ENCODE measurements around the gene XPR1. TPM values are rescaled to one million over a fixed set of nuclear protein-coding genes. Genes with fewer than 3 reads are reported as not detected.
"Not testable (repeated sequence)": the region's sequence is repeated elsewhere in the genome, so short reads cannot be mapped to it uniquely, and the experiment has no call there.

The XPR1 gene
- total RNA-seq, 2 donors from 2014 or later = 39.3 to 50.9 TPM

GRCh38 chr1:180815188-180815587 lies 183.4 kb downstream of the XPR1 start:
- peak overlapping the region; percentile 51 for H3K4me3 ChIP-seq (ENCODE audit: low read length)
- H3K4me1 ChIP-seq (ENCODE audit: control insufficient read depth, insufficient read depth, low read length) = no peaks in the 10 kb centered on the region
- peaks cover 11% of the 10 kb centered on the region for H3K36me3 ChIP-seq (ENCODE audit: control insufficient read depth, insufficient read depth, low read length)
- peaks cover 7% of the 10 kb centered on the region for H3K36me3 Mint-ChIP-seq (ENCODE audit: low read depth)
- peaks cover 1% of the 10 kb centered on the region for H3K9me3 Mint-ChIP-seq
- H3K4me3 Mint-ChIP-seq = no peak overlapping the region
- H3K27ac ChIP-seq (ENCODE audit: low read depth, low read length) = no peak overlapping the region
- no peaks in the 10 kb centered on the region for H3K27me3 ChIP-seq (ENCODE audit: control insufficient read depth, insufficient read depth, low read length, poor library complexity, severe bottlenecking)
- 71 to 74% methylated on average over 1 to 4 of the region's 4 CpGs for WGBS, 2 experiments (ENCODE audit: insufficient coverage in 1 of 2, insufficient read length in 1 of 2)
- H3K27ac Mint-ChIP-seq = no peak overlapping the region
- H3K27me3 Mint-ChIP-seq (ENCODE audit: insufficient read depth) = no peaks in the 10 kb centered on the region
- H3K9ac ChIP-seq (ENCODE audit: extremely low read depth, low read length, poor library complexity, severe bottlenecking) = no peak overlapping the region
- peaks cover 28% of the 10 kb centered on the region for H3K4me1 Mint-ChIP-seq
- no peaks in the 10 kb centered on the region for H3K9me3 ChIP-seq (ENCODE audit: control insufficient read depth, low read length)
- DNase-seq = no peak
- no peak for TF ChIP-seq CTCF (conservative IDR thresholded peaks at IDR 0.05)

GRCh38 chr1:180816132-180816531 lies 184.3 kb downstream of the XPR1 start:
- Histone ChIP-seq H3K27ac (ENCODE audit: low read depth, low read length) (no peak overlapping the region), H3K36me3 (ENCODE audit: control insufficient read depth, insufficient read depth, low read length) (peaks cover 11% of the 10 kb centered on the region), H3K4me1 (ENCODE audit: control insufficient read depth, insufficient read depth, low read length) (no peaks in the 10 kb centered on the region), H3K9ac (ENCODE audit: extremely low read depth, low read length, poor library complexity, severe bottlenecking) (no peak overlapping the region), H3K4me3 (ENCODE audit: low read length) (no peak overlapping the region), H3K27me3 (ENCODE audit: control insufficient read depth, insufficient read depth, low read length, poor library complexity, severe bottlenecking) (no peaks in the 10 kb centered on the region), H3K9me3 (ENCODE audit: control insufficient read depth, low read length) (no peaks in the 10 kb centered on the region)
- H3K4me3 Mint-ChIP-seq = no peak overlapping the region
- H3K4me1 Mint-ChIP-seq = peaks cover 28% of the 10 kb centered on the region
- H3K9me3 Mint-ChIP-seq = peaks cover 10% of the 10 kb centered on the region
- H3K27me3 Mint-ChIP-seq (ENCODE audit: insufficient read depth) = no peaks in the 10 kb centered on the region
- no peak for TF ChIP-seq CTCF (conservative IDR thresholded peaks at IDR 0.05)
- WGBS, 2 experiments (ENCODE audit: insufficient coverage in 1 of 2, insufficient read length in 1 of 2) = 86 to 94% methylated on average over 7 to 10 of the region's 10 CpGs
- DNase-seq = peak; percentile 53
- no peak overlapping the region for H3K27ac Mint-ChIP-seq
- peaks cover 14% of the 10 kb centered on the region for H3K36me3 Mint-ChIP-seq (ENCODE audit: low read depth)

GRCh38 chr1:180821970-180822369 lies 190.1 kb downstream of the XPR1 start:
- no peak overlapping the region for H3K27ac ChIP-seq (ENCODE audit: low read depth, low read length)

GRCh38 chr1:180831507-180831906 lies 199.7 kb downstream of the XPR1 start:
- H3K4me3 Mint-ChIP-seq; H3K27ac ChIP-seq (ENCODE audit: low read depth, low read length); H3K27me3 Mint-ChIP-seq (ENCODE audit: insufficient read depth); H3K27ac Mint-ChIP-seq; H3K4me1 ChIP-seq (ENCODE audit: control insufficient read depth, insufficient read depth, low read length); H3K4me3 ChIP-seq (ENCODE audit: low read length); H3K36me3 ChIP-seq (ENCODE audit: control insufficient read depth, insufficient read depth, low read length); H3K27me3 ChIP-seq (ENCODE audit: control insufficient read depth, insufficient read depth, low read length, poor library complexity, severe bottlenecking); H3K4me1 Mint-ChIP-seq; H3K9ac ChIP-seq (ENCODE audit: extremely low read depth, low read length, poor library complexity, severe bottlenecking); DNase-seq: not testable (repeated sequence)
- peaks cover 14% of the 10 kb centered on the region for H3K9me3 ChIP-seq (ENCODE audit: control insufficient read depth, low read length)
- H3K36me3 Mint-ChIP-seq (ENCODE audit: low read depth) = peaks cover 29% of the 10 kb centered on the region
- H3K9me3 Mint-ChIP-seq = peaks cover 20% of the 10 kb centered on the region
- 68% methylated on average over 2 of the region's 2 CpGs; no CpG with 5 or more reads in 1 of the 2 experiments for WGBS, 2 experiments (ENCODE audit: insufficient coverage in 1 of 2, insufficient read length in 1 of 2)

More at GRCh38 chr1:180821970-180822369, 190.1 kb downstream of the XPR1 start:
- H3K36me3 ChIP-seq (ENCODE audit: control insufficient read depth, insufficient read depth, low read length) = no peaks in the 10 kb centered on the region
- TF ChIP-seq CTCF (conservative IDR thresholded peaks at IDR 0.05) = no peak
- no peaks in the 10 kb centered on the region for H3K4me1 ChIP-seq (ENCODE audit: control insufficient read depth, insufficient read depth, low read length)
- Mint-ChIP-seq H3K9me3 (peaks cover 10% of the 10 kb centered on the region), H3K4me3 (no peak overlapping the region), H3K36me3 (ENCODE audit: low read depth) (peaks cover 11% of the 10 kb centered on the region), H3K4me1 (no peaks in the 10 kb centered on the region), H3K27me3 (ENCODE audit: insufficient read depth) (no peaks in the 10 kb centered on the region), H3K27ac (no peak overlapping the region)
- H3K27me3 ChIP-seq (ENCODE audit: control insufficient read depth, insufficient read depth, low read length, poor library complexity, severe bottlenecking) = no peaks in the 10 kb centered on the region
- no peak for DNase-seq
- no peak overlapping the region for H3K4me3 ChIP-seq (ENCODE audit: low read length)
- H3K9ac ChIP-seq (ENCODE audit: extremely low read depth, low read length, poor library complexity, severe bottlenecking) = no peak overlapping the region
- WGBS, 2 experiments (ENCODE audit: insufficient coverage in 1 of 2, insufficient read length in 1 of 2) = 94 to 97% methylated on average over 2 of the region's 2 CpGs
- H3K9me3 ChIP-seq (ENCODE audit: control insufficient read depth, low read length) = no peaks in the 10 kb centered on the region

- DNase-seq; H3K4me1 Mint-ChIP-seq; H3K36me3 ChIP-seq (ENCODE audit: control insufficient read depth, insufficient read depth, low read length); H3K9ac ChIP-seq (ENCODE audit: extremely low read depth, low read length, poor library complexity, severe bottlenecking); H3K4me1 ChIP-seq (ENCODE audit: control insufficient read depth, insufficient read depth, low read length); H3K4me3 ChIP-seq (ENCODE audit: low read length); H3K27me3 Mint-ChIP-seq (ENCODE audit: insufficient read depth); H3K27ac ChIP-seq (ENCODE audit: low read depth, low read length); H3K4me3 Mint-ChIP-seq; H3K27ac Mint-ChIP-seq; H3K27me3 ChIP-seq (ENCODE audit: control insufficient read depth, insufficient read depth, low read length, poor library complexity, severe bottlenecking): not testable (repeated sequence)
- H3K9me3 Mint-ChIP-seq = peaks cover 20% of the 10 kb centered on the region
- 88 to 93% methylated on average over 1 of the region's 1 CpG for WGBS, 2 experiments (ENCODE audit: insufficient coverage in 1 of 2, insufficient read length in 1 of 2)
- peaks cover 26% of the 10 kb centered on the region for H3K36me3 Mint-ChIP-seq (ENCODE audit: low read depth)
- peaks cover 14% of the 10 kb centered on the region for H3K9me3 ChIP-seq (ENCODE audit: control insufficient read depth, low read length)
Observed at GRCh38 chr1:180833180-180833579, 201.4 kb downstream of the XPR1 start.
